ENCODE results near the gene OR1L8.

DNA sequence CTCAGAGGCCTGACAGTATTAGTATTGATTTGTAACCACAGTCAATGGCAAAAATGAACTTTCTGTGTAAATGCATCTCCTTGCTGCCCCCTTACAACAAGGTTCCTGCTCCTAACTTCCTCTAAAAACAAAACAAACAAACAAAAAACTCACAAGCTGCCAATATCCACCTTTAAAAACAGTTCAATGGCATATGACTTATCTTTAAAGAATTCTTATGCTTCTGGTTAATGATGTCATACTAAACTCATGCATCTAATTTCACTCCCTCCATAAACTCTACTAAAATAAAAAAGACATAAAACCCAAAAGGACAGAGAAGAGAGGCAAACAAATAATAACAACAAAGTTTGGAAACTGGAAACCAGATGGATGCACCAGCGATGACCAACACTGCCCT, 47.0 kb downstream of the OR1L8 start:
- TF ChIP-seq, protein P1, sequence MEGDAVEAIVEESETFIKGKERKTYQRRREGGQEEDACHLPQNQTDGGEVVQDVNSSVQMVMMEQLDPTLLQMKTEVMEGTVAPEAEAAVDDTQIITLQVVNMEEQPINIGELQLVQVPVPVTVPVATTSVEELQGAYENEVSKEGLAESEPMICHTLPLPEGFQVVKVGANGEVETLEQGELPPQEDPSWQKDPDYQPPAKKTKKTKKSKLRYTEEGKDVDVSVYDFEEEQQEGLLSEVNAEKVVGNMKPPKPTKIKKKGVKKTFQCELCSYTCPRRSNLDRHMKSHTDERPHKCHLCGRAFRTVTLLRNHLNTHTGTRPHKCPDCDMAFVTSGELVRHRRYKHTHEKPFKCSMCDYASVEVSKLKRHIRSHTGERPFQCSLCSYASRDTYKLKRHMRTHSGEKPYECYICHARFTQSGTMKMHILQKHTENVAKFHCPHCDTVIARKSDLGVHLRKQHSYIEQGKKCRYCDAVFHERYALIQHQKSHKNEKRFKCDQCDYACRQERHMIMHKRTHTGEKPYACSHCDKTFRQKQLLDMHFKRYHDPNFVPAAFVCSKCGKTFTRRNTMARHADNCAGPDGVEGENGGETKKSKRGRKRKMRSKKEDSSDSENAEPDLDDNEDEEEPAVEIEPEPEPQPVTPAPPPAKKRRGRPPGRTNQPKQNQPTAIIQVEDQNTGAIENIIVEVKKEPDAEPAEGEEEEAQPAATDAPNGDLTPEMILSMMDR (IDR thresholded peaks at IDR 0.05): no peak
- TF ChIP-seq POLR2A (IDR thresholded peaks at IDR 0.05) (no peak), POLR2AphosphoS5 (IDR thresholded peaks at IDR 0.05) (no peak), EP300 (IDR thresholded peaks at IDR 0.05) (no peak)

Measured in stomach (tissue), 4 donors.